Stimulated activated CD4-positive, alpha-beta T cell treated with anti-CD3 and anti-CD28 coated beads, Interleukin-15, amount 100 ng/mL, for 48 hours (primary cell): ENCODE measurements around the gene OTOG.
A peak's percentile ranks its signal among the peaks of the same experiment; 100 is the strongest.

Experiments used
- DNase-seq, 2 donors: peaks; one replicate each; pipeline ENCODE4 v3.0.0-alpha.2; 2020; ENCODE audit warnings: low read depth in 2 of 2

Gene OTOG

GRCh38 chr11:17519061-17519885, 27.8 kb upstream of the OTOG start:
- DNase-seq = no peak

- DNase-seq = no peak
Measured at GRCh38 chr11:17521106-17521900, 25.8 kb upstream of the OTOG start.

DNA sequence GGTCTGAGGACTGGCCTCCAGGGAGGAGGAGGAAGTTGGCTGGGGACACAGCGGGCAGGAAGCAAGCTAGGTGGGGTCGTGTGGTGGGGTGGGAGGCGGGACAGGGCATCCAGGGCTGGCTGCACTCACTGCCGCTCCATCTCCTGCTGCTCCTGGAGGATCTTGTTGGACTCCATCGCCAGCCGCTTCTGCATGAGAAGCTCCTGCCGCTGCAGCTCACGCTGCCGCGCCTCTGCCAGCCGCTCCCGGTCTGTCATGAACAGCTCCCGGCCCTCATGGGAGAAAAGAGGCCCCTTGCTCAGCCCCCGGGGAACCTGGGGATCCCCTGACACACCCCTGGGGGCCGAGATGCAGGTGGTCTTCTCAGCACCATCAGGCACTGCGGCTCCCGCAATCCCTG, 24.4 kb upstream of the OTOG start:
- no peak for DNase-seq

GRCh38 chr11:17524221-17524620, 22.8 kb upstream of the OTOG start:
- DNase-seq = no peak

- no peak for DNase-seq
Measured at GRCh38 chr11:17525570-17525969, 21.5 kb upstream of the OTOG start.

- DNase-seq = no peak
Measured at GRCh38 chr11:17526326-17526725, 20.7 kb upstream of the OTOG start.

DNA sequence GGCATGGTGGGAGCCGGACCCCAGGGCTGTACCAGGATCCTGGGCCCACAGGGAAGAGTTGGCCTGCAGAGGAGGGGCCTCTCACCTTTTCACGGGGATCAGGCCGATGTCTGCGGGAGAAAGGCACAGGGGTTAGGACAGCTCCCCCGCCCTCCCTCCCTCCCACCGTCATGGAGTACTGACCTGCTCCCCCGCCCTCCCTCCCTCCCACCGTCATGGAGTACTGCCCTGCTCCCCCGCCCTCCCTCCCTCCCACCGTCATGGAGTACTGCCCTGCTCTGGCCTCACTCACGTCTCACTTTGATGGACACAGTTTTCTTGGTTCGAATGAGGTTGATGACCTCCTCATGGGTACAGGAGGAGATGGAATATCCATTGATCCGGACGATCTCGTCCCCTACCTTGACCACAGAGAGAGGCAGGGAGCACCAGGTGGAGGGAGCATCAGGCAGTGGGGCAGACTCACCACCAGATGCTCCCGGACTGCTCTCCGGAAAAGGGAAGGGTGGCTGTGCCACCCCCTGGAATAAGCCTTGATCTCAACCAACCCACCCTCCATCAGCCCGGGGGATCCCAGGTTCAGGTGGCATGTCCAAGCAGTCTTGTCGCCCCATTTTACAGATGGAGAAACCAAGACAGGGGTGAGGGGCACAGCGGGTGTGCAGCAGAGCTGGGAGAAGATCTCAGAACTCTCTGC, 20.0 kb upstream of the OTOG start:
- no peak for DNase-seq

- no peak for DNase-seq
Measured at GRCh38 chr11:17527628-17527995, 19.4 kb upstream of the OTOG start.

- DNase-seq = peak; percentile 24 to 40
Measured at GRCh38 chr11:17528181-17528691, 18.8 kb upstream of the OTOG start.

- no peak for DNase-seq
Measured at GRCh38 chr11:17528906-17529843, 17.9 kb upstream of the OTOG start.

GRCh38 chr11:17529844-17530185, 17.2 kb upstream of the OTOG start:
- no peak for DNase-seq

DNA sequence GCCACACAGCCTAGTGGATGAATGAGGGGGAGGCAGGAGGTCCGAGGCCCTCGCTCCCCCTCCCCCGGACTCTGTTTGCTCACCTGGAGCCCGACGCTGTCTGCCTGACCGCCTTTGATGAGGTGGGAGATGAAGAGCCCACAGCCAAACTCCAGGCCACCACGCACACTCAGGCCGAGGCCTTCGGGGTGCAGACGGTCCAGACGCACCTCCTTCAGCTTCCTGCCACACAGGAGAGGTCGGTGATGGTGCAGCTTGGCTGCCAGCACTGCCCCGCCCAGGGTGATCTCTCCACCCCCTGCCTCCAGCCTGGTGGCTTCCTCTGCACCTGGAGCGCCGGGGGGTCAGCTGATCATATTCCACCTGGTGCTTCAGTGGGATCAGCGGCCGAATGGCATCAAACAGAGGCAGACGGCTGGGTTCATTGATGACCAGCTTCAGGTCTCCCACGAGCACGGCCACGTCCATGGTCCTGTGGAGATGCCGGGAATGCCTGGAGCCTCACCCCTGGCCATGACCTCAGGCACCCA, 15.9 kb upstream of the OTOG start:
- DNase-seq = no peak

DNA sequence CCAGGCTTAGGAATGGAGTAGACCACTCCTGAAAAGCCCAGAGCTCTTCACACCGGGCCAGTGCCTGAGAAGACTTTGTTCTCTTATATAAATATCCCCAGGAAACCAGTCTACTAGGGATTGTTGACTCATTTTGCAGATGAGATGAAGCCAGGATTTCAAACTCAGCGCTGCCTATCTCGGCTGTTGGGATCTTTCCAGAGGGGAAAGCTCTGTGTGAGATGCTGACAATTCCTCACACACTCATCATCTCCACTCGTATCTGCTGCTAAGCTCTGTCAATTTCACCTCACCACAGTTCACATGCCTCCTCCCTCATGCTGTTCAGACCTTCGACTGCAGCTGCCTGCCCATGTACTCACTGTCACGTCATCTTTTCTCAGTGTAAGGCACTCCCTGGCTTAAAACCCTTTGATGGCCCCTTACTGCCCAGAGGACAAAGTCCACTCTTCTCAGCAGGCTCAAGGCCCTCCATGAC, 15.4 kb upstream of the OTOG start:
- no peak for DNase-seq

- DNase-seq = no peak
Measured at GRCh38 chr11:17532784-17533183, 14.3 kb upstream of the OTOG start.

DNA sequence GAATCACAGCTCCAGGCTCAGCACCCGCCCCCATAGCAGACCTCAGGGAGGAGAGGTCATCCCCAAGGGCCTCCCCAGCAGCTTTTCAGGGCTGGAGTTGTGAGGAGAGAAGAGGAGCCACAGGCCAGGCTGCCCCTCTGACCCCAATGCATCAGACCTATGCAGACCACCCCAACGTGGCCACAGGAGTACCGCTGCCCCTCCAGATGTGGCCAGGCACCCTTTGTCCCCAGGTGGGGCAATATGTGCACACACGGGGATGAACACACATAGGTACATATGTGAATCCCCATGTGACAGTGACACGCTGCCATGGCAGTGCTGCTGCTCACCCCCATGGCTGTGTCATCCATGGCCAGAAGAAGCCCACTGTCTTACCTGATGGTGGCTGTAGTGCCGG, 13.7 kb upstream of the OTOG start:
- DNase-seq = no peak

GRCh38 chr11:17533778-17534415, 13.2 kb upstream of the OTOG start:
- DNase-seq = no peak

- no peak for DNase-seq
Measured at GRCh38 chr11:17535488-17535887, 11.6 kb upstream of the OTOG start.

DNA sequence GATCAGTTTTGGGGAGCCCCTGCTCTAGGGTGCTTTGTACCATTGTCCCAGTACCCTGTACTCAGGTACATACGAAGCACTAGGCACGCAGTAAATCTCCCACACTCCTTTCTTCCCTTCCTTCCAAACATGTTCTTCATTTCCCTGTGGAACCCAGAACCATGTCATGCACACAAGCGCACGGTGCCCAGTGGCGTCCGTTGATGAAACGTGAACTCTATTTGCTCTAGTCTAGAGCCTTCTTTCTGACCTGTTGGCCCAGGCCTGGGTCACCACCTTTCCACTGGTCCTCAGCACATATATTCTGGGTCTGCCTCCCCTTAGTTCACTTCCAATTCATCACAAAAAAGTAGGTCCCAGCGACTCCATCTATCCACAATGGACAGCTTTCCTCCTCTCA, 9.8 kb upstream of the OTOG start:
- no peak for DNase-seq

DNA sequence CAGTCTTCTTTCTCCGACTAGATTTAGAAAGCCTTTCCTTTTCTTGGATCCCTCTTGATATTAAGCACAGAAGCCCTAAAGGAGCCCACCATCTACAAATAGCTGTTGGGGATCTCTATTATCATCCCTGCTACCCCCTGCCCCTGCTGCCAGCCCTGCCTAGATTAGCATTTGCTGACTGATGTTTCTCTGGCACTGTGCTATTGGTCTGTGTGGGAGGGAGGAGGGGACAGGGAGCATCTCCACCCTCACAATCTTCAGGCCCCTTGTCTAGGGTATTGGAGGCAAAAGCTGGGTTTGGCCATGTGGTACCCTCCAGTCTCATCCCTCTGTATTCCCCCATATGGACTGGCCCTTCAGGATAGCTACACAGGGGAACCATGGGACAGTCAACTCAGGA, 9.0 kb upstream of the OTOG start:
- DNase-seq = no peak

GRCh38 chr11:17538731-17539130, 8.3 kb upstream of the OTOG start:
- no peak for DNase-seq

- no peak for DNase-seq
Measured at GRCh38 chr11:17540807-17541206, 6.3 kb upstream of the OTOG start.
